ENCODE results near the gene SENP5. TPM values are rescaled to one million over a fixed set of nuclear protein-coding genes. Genes with fewer than 3 reads are reported as not detected.

Gene SENP5
- total RNA-seq, 3 donors from 2014 or later = 40.3 to 50.9 (median 40.5) TPM

DNA sequence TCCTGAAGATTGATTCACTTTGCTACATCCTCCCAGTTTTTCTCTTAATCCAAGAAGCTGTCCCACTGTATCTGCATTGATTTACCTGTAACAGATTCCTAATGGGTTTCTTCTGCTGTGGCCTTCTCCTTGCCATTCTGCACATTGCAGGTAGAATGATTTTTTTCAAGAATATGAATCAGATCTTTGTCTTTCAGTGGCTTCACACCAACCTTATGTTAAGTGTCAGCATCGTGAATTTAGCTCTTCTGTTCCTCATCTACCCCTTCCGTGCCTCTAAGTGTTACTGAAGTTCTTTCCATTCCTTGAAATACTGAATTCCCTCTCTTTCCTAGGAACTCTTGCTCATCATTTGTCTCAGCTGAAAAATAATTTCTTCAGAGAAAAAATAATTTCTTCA, 7.5 kb downstream of the SENP5 start:
- intact Hi-C loops (cut with DNase I; ENCODE audit: low total_unique reads) = loop anchor here (5.0 kb wide), 1 partner anchor 153 kb away; no protein-coding TSS in a partner anchor
- H3K27me3 ChIP-seq = no peaks in the 10 kb centered on the region
- no peaks in the 10 kb centered on the region for H3K36me3 ChIP-seq
- no peak overlapping the region for H3K27ac ChIP-seq
- TF ChIP-seq POLR2A (IDR thresholded peaks at IDR 0.05) (no peak), POLR2AphosphoS5 (IDR thresholded peaks at IDR 0.05) (no peak)
- TF ChIP-seq, protein P1, sequence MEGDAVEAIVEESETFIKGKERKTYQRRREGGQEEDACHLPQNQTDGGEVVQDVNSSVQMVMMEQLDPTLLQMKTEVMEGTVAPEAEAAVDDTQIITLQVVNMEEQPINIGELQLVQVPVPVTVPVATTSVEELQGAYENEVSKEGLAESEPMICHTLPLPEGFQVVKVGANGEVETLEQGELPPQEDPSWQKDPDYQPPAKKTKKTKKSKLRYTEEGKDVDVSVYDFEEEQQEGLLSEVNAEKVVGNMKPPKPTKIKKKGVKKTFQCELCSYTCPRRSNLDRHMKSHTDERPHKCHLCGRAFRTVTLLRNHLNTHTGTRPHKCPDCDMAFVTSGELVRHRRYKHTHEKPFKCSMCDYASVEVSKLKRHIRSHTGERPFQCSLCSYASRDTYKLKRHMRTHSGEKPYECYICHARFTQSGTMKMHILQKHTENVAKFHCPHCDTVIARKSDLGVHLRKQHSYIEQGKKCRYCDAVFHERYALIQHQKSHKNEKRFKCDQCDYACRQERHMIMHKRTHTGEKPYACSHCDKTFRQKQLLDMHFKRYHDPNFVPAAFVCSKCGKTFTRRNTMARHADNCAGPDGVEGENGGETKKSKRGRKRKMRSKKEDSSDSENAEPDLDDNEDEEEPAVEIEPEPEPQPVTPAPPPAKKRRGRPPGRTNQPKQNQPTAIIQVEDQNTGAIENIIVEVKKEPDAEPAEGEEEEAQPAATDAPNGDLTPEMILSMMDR (IDR thresholded peaks at IDR 0.05) = no peak
- no peaks in the 10 kb centered on the region for H3K9me3 ChIP-seq
- no peaks in the 10 kb centered on the region for H3K4me1 ChIP-seq
- no peak for DNase-seq (ENCODE audit: low spot score in 2 of 2)
- H3K4me3 ChIP-seq = no peak overlapping the region

- no peak overlapping the region for H3K4me3 ChIP-seq
- no peak for DNase-seq (ENCODE audit: low spot score in 2 of 2)
- no peak overlapping the region for H3K27ac ChIP-seq
- intact Hi-C loops (cut with DNase I; ENCODE audit: low total_unique reads) = no loop called here
- TF ChIP-seq, protein P1 (IDR thresholded peaks at IDR 0.05) = no peak
- H3K9me3 ChIP-seq = no peaks in the 10 kb centered on the region
- no peaks in the 10 kb centered on the region for H3K36me3 ChIP-seq
- no peaks in the 10 kb centered on the region for H3K27me3 ChIP-seq
- H3K4me1 ChIP-seq = no peaks in the 10 kb centered on the region
These were observed 15.6 kb downstream of the SENP5 start for GRCh38 chr3:196883361-196883760.

DNA sequence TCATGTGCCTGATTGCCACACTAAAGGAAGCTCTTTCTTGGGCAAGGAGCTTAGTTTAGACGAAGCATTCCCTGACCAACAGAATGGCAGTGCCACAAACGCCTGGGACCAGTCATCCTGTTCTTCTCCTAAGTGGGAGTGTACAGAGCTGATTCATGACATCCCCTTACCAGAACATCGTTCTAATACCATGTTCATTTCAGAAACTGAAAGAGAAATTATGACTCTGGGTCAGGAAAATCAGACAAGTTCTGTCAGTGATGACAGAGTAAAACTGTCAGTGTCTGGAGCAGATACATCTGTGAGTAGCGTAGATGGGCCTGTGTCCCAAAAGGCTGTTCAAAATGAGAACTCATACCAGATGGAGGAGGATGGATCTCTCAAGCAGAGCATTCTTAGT, 18.4 kb downstream of the SENP5 start:
- no peaks in the 10 kb centered on the region for H3K9me3 ChIP-seq
- H3K4me1 ChIP-seq = no peaks in the 10 kb centered on the region
- no peak overlapping the region for H3K27ac ChIP-seq
- TF ChIP-seq POLR2AphosphoS5 (IDR thresholded peaks at IDR 0.05) (no peak), POLR2A (IDR thresholded peaks at IDR 0.05) (no peak)
- TF ChIP-seq, protein P1 (IDR thresholded peaks at IDR 0.05) = no peak
- intact Hi-C loops (cut with DNase I; ENCODE audit: low total_unique reads) = no loop called here
- H3K27me3 ChIP-seq = no peaks in the 10 kb centered on the region
- H3K4me3 ChIP-seq = no peak overlapping the region
- no peaks in the 10 kb centered on the region for H3K36me3 ChIP-seq
- DNase-seq (ENCODE audit: low spot score in 2 of 2) = no peak

DNA sequence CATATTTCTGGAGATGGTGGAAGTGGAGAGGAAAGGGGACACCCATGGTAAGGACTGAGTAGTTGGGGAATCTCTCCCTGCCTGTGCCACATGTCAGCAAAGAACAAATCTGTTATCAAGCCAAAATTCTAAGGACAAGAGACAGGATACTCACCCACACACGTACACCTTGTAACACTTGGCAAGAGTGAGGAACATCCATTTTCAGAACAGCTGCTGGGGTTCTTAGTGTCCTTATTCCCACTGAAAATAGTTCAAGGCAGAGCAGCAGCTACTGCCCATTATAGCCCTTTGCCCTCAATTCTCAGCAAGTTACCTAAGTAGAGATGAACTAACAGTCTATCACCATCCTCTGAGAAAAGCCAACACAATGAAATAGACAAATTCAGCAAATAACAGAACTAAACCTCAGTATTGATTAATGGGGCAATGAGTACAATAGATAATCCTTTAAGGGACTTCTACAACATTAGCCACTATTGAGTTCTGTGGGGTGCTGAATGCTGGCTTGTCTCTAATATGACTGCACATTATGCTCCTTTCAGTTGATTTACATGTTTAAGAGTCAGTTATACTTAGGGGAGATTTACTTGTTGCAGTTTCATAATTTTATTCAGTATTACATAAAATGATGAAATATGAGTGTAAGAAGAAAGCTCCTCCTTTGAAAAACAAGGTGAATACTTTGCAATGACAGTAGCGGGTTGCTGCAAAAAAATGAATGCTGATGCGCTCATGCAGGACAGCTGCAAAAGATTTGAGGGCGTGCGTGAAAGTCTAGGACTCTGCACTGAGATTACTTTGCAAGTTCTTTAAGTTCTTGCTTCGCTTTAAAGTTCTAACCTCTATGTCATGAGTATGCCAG, 22.4 kb downstream of the SENP5 start:
- no peaks in the 10 kb centered on the region for H3K9me3 ChIP-seq
- H3K36me3 ChIP-seq = no peaks in the 10 kb centered on the region
- H3K4me1 ChIP-seq = no peaks in the 10 kb centered on the region
- DNase-seq (ENCODE audit: low spot score in 2 of 2) = no peak
- H3K27me3 ChIP-seq = no peaks in the 10 kb centered on the region
- TF ChIP-seq, protein P1 (IDR thresholded peaks at IDR 0.05) = no peak
- TF ChIP-seq POLR2AphosphoS5 (IDR thresholded peaks at IDR 0.05) = no peak
- no peak for TF ChIP-seq POLR2A (IDR thresholded peaks at IDR 0.05)
- no peak overlapping the region for H3K27ac ChIP-seq
- no peak overlapping the region for H3K4me3 ChIP-seq
- intact Hi-C loops (cut with DNase I; ENCODE audit: low total_unique reads) = no loop called here

DNA sequence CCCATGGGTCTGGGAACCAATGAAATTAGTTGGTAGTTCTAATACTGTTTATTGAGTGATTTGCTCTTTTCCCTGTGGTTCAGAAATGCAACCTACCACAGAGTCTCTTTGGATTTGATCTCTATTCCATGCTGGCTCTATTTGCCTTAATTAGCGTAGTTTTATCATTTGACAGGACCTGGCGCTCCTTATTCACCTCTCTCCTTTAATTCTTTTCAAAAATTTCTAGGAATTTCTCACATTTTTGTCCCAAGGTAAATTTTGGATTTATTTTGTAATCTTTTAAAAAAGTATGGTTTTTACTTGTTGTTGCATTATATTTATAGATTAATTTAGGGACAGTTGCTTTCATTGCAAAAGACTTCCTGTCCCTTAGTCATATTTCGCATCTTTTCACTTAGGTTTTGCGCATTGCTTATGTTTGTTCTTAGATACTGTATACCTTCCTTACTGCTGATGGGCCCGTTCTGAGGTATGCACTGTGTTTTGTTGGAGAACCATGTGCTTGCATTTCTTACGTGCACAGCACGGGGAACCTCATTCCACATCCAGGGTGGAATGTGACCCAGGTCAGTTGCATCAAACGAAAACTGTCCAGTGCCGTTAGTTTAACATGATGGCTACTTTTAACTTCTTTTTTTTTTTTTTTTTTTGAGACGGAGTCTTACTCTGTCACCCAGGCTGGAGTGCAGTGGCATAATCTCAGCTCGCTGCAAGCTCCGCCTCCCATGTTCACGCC, 27.0 kb downstream of the SENP5 start:
- no peaks in the 10 kb centered on the region for H3K27me3 ChIP-seq
- H3K9me3 ChIP-seq = no peaks in the 10 kb centered on the region
- no peak overlapping the region for H3K27ac ChIP-seq
- intact Hi-C loops (cut with DNase I; ENCODE audit: low total_unique reads) = no loop called here
- no peak overlapping the region for H3K4me3 ChIP-seq
- H3K4me1 ChIP-seq = no peaks in the 10 kb centered on the region
- TF ChIP-seq POLR2AphosphoS5 (IDR thresholded peaks at IDR 0.05) (no peak), POLR2A (IDR thresholded peaks at IDR 0.05) (no peak)
- TF ChIP-seq, protein P1 (IDR thresholded peaks at IDR 0.05) = no peak
- H3K36me3 ChIP-seq = no peaks in the 10 kb centered on the region
- no peak for DNase-seq (ENCODE audit: low spot score in 2 of 2)

Data from breast epithelium (tissue), 4 donors.